ENCODE data around the gene POLR2C.
"Not testable (repeated sequence)": the region's sequence is repeated elsewhere in the genome, so short reads cannot be mapped to it uniquely, and the experiment has no call there.

Gene POLR2C

DNA sequence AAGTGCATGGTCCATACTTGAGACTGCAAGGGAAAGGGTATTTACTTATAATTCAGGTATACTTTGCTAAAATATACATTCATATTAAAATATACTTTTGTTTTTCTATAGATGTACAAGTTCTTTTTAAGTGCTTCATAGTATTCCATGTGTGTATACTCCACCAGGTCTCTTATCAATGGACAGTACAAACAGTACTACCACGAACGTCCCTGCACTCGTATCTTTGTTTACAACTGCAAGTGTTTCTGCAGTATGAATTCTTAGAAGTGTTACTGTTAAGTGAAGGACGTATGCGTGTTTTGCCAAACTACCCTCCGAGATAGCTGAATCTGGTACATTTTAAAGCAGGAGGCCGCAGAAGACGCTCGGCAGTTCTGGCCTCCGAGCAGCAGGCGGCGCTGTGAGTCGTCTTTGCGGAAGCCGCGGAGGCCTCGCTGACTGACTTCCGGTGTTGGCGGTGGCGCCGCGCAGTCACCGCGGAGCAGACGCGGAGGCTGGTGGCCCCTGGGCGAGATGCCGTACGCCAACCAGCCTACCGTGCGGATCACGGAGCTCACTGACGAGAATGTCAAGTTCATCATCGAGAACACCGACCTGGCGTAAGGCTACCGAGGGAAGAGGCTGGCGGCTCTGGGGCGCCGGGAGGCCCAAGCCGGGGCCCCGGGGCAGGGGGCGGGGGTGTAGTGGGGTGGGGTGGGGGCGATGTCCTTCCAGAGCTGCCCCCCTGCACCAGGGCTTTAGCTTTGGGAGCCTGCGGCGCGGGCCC is at the start of gene POLR2C:
Gene POLR2C, plus strand, starts transcription at position 471 of the 769 bp plus-strand sequence. Its CDS starts 46 bp downstream, at position 517.
- DNase-seq (ENCODE audit: low read depth in 2 of 2) = peak; percentile 92 to 94

DNA sequence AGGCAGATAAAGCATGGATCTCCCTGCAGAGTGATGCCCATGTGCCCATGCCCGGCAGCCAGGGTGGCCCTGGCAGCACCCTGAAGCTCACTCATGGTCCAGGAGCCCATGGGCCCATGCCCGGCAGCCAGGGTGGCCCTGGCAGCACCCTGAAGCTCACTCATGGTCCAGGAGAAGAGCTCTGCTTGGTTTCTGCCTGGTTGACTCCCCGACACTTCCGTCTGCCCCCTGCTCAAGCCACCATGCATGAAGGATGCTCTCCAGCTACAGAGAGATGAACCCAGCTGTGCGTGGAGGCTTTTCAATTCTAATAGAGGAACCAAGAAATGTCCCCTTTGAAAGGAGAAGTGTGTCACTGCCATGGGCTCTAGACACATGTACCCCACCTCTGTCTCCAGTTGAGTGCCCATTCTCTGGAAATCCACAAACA is 49.2 kb upstream of the POLR2C start:
- no peak for DNase-seq (ENCODE audit: low read depth in 2 of 2)

- DNase-seq (ENCODE audit: low read depth in 2 of 2) = no peak
Measured at GRCh38 chr16:57413733-57414132, 48.7 kb upstream of the POLR2C start.

- no peak for DNase-seq (ENCODE audit: low read depth in 2 of 2)
Measured at GRCh38 chr16:57416084-57416483, 46.4 kb upstream of the POLR2C start.

GRCh38 chr16:57419506-57419905 is 43.0 kb upstream of the POLR2C start:
- DNase-seq (ENCODE audit: low read depth in 2 of 2) = no peak

GRCh38 chr16:57422026-57422944 is 40.2 kb upstream of the POLR2C start:
- no peak for DNase-seq (ENCODE audit: low read depth in 2 of 2)

DNA sequence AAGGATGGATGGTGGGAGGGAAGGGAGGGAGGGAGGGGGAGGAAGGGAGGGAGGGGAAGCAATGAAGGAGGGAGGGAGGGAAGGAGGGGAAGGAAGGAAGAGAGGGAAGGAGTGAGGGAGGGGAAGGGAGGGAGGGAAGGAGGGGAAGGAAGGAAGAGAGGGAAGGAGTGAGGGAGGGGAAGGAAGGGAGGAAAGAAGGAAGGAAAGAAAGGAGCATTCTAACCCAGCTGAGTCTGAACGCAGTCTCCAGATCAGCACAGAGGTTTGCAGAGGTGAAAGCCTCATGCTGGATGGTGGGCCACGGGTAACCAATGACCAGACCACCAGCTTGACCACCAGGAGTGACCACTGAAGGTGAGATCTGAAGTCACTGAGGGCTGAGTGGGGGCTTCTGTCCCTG is 39.3 kb upstream of the POLR2C start:
- DNase-seq (ENCODE audit: low read depth in 2 of 2) = no peak

DNA sequence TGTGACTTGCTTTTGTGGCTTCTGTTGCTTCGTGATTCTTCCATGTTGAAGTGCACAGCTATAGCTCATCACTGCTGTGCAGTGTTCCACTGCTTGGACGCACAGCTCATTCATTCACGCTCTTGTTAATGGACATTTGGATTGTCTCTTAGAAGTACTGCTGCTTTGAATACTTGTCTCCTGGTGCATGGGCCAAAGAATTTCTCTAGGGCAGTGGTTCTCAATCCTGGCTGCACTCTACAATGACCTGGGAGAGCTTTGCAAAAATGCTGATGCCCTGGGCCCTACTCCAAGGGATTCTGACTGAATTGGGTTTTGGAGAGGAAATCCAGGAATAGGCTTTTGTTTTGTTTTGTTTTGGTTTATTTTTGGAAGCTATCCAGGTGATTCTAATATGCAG is 37.9 kb upstream of the POLR2C start:
- no peak for DNase-seq (ENCODE audit: low read depth in 2 of 2)

- no peak for DNase-seq (ENCODE audit: low read depth in 2 of 2)
Measured at GRCh38 chr16:57426356-57426755, 36.1 kb upstream of the POLR2C start.

DNA sequence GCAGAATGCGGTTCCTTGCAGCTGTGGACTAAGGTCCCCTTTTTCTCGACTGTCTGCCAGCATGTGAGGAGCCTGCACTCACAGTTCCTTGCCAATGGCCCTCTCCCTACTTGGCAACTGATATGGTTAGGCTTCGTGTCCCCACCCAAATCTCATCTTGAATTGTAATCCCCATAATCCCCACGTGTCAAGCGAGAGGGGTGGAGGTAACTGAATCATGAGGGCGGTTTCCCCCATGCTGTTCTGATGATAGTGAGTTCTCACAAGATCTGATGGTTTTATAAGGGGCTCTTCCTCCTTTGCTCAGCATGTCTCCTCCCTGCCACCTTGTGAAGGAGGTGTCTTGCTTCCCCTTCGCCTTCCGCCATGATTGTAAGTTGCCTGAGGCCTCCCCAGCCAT is 35.2 kb upstream of the POLR2C start:
- DNase-seq (ENCODE audit: low read depth in 2 of 2) = no peak

DNA sequence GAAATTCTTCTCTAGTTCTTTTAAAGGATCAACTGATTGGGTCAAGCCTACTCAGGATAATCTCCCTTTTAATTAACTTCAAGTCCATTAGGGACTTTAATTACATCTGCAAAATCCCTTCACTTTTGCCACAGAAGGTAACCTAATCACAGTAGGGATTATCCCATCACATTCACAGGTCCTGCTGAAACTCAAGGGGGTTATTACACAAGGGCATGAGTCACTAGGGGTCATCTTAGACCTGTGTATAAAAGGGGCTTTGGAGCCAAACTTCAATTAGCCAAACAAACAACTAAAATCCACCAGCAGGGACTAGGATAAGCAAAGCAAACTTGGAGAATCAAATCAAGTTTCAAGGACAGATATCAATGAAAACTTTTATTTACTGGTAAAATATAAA is 34.7 kb upstream of the POLR2C start:
- DNase-seq (ENCODE audit: low read depth in 2 of 2) = no peak

GRCh38 chr16:57430955-57431354 is 31.5 kb upstream of the POLR2C start:
- DNase-seq (ENCODE audit: low read depth in 2 of 2) = no peak

DNA sequence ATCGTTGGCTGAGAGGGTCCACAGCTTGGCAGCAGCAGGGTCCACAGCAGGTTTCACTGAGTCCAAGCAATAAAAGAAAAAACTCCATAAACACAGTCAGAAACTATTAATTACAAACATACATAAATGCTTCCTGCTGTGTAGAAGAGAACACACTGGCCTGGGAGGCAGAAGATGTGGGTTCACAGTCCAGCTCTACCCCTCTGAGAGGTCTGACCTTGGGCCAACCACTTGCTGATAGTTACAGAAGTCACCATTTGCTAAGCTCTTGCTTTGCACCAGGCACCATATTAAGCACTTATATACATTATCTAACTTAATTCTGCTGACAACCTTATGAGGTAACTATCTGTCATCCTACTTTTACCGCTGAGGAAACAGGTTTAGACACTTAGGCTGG is 30.0 kb upstream of the POLR2C start:
- no peak for DNase-seq (ENCODE audit: low read depth in 2 of 2)

DNA sequence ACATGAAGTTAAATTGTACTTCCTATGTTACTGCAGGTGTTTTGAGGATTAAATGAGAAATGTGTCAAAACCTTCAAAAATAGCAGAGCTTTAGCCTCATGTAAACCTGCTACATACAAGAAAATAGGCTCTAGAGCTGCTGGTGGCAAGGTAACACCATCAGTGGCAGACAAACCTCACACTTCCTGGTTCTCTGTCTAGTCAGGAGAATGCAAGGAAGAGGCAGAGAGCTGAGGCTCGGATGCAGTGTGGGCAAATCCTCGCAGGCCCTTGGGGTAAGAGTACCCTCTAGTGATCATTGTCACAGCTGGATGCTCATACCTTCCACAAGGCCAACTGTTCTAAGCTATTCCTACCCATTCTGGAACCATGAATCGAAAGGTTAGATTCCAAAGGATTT is 29.5 kb upstream of the POLR2C start:
- no peak for DNase-seq (ENCODE audit: low read depth in 2 of 2)

DNA sequence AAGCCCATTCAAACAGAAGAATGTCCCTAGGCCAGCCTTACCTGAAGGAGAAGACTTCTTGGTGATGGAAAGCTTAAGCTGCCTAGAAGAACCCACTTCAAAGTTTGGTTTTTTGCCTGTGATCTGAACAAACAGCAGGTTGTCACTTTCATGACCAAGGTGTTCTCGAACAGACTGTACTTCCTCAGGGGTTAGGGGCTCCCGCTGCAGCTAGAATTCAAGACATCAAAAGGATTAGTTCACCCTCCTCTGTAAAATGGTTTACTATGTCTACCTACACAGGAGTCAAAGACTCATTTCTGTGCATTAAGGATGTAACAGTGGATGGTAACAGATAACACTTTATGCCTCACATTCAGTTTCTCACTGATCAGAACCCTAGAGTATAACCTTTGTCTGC is 28.5 kb upstream of the POLR2C start:
- DNase-seq (ENCODE audit: low read depth in 2 of 2) = no peak

GRCh38 chr16:57435838-57436237 is 26.6 kb upstream of the POLR2C start:
- no peak for DNase-seq (ENCODE audit: low read depth in 2 of 2)

GRCh38 chr16:57439947-57440346 is 22.5 kb upstream of the POLR2C start:
- DNase-seq (ENCODE audit: low read depth in 2 of 2) = not testable (repeated sequence)

DNA sequence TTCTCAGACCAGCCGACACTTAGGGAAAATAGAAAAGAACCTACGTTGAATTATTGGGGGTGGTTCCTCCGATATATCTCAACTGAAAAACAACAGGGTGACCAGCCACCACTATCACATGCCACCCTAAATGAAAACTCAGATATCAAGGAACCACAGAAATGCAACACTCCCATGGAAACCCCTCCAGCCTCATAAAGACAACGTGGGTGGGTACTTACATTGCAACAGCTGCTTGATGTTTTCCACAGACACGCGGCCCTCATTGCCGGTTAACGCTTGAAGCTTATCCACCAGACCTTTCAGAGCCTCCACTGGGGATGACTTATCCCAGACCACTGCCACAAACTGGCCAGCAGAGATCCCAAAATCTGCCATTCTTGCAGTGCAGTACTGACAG is 21.9 kb upstream of the POLR2C start:
- not testable (repeated sequence) for DNase-seq (ENCODE audit: low read depth in 2 of 2)

DNA sequence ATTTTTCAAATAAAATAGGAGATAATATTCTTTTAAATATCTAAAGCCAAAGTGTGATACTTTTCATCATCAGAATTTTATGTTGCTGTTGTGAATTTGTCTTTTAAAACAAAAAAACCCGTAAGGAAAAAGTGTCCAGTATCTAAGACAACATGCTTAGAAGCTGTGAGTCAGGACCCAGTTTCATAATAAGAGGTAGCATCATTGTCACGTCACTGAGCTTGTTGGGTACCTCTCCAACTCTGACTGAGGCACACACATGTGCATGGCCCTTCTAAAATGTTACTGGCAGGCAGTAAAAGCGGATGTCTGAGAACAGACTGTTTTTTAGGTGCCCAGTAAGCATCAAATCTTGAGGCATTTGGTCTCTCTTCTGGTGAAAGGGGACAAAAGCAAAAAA is 17.8 kb upstream of the POLR2C start:
- no peak for DNase-seq (ENCODE audit: low read depth in 2 of 2)

- no peak for DNase-seq (ENCODE audit: low read depth in 2 of 2)
Measured at GRCh38 chr16:57445510-57445909, 17.0 kb upstream of the POLR2C start.

- no peak for DNase-seq (ENCODE audit: low read depth in 2 of 2)
Measured at GRCh38 chr16:57446531-57447185, 15.8 kb upstream of the POLR2C start.
